Measurements from ENCODE around the gene KRT9.
"Not testable (repeated sequence)": the region's sequence is repeated elsewhere in the genome, so short reads cannot be mapped to it uniquely, and the experiment has no call there.

The KRT9 gene

GRCh38 chr17:41547921-41548843 is 23.7 kb downstream of the KRT9 start:
- no peak for DNase-seq (ENCODE audit: low read depth in 2 of 2, low spot score in 1 of 2)

GRCh38 chr17:41547378-41547841 is 24.4 kb downstream of the KRT9 start:
- no peak for DNase-seq (ENCODE audit: low read depth in 2 of 2, low spot score in 1 of 2)

GRCh38 chr17:41546819-41547218 is 25.0 kb downstream of the KRT9 start:
- no peak for DNase-seq (ENCODE audit: low read depth in 2 of 2, low spot score in 1 of 2)

- DNase-seq (ENCODE audit: low read depth in 2 of 2, low spot score in 1 of 2): no peak
Observed at GRCh38 chr17:41545829-41546410, 25.9 kb downstream of the KRT9 start.

GRCh38 chr17:41544935-41545334 is 26.9 kb downstream of the KRT9 start:
- no peak for DNase-seq (ENCODE audit: low read depth in 2 of 2, low spot score in 1 of 2)

GRCh38 chr17:41544491-41544892 is 27.4 kb downstream of the KRT9 start:
- DNase-seq (ENCODE audit: low read depth in 2 of 2, low spot score in 1 of 2): no peak

GRCh38 chr17:41542786-41543185 is 29.1 kb downstream of the KRT9 start:
- not testable (repeated sequence) for DNase-seq (ENCODE audit: low read depth in 2 of 2, low spot score in 1 of 2)

- DNase-seq (ENCODE audit: low read depth in 2 of 2, low spot score in 1 of 2): no peak
Observed at GRCh38 chr17:41542357-41542756, 29.5 kb downstream of the KRT9 start.

- no peak for DNase-seq (ENCODE audit: low read depth in 2 of 2, low spot score in 1 of 2)
Observed at GRCh38 chr17:41540921-41541625, 30.8 kb downstream of the KRT9 start.

- no peak for DNase-seq (ENCODE audit: low read depth in 2 of 2, low spot score in 1 of 2)
Observed at GRCh38 chr17:41539979-41540701, 31.7 kb downstream of the KRT9 start.

GRCh38 chr17:41539071-41539492 is 32.8 kb downstream of the KRT9 start:
- no peak for DNase-seq (ENCODE audit: low read depth in 2 of 2, low spot score in 1 of 2)

- DNase-seq (ENCODE audit: low read depth in 2 of 2, low spot score in 1 of 2): no peak
Observed at GRCh38 chr17:41538565-41538991, 33.3 kb downstream of the KRT9 start.

- DNase-seq (ENCODE audit: low read depth in 2 of 2, low spot score in 1 of 2): no peak
Observed at GRCh38 chr17:41537990-41538389, 33.9 kb downstream of the KRT9 start.

GRCh38 chr17:41537614-41537954 is 34.3 kb downstream of the KRT9 start:
- no peak for DNase-seq (ENCODE audit: low read depth in 2 of 2, low spot score in 1 of 2)

- no peak for DNase-seq (ENCODE audit: low read depth in 2 of 2, low spot score in 1 of 2)
Observed at GRCh38 chr17:41536741-41537613, 34.9 kb downstream of the KRT9 start.

- DNase-seq (ENCODE audit: low read depth in 2 of 2, low spot score in 1 of 2): no peak
Observed at GRCh38 chr17:41535764-41536481, 35.9 kb downstream of the KRT9 start.

- DNase-seq (ENCODE audit: low read depth in 2 of 2, low spot score in 1 of 2): no peak
Observed at GRCh38 chr17:41534899-41535546, 36.8 kb downstream of the KRT9 start.

GRCh38 chr17:41533613-41534012 is 38.2 kb downstream of the KRT9 start:
- no peak for DNase-seq (ENCODE audit: low read depth in 2 of 2, low spot score in 1 of 2)

- DNase-seq (ENCODE audit: low read depth in 2 of 2, low spot score in 1 of 2): no peak
Observed at GRCh38 chr17:41532947-41533570, 38.8 kb downstream of the KRT9 start.

All from stimulated activated CD8-positive, alpha-beta memory T cell treated with anti-CD3 and anti-CD28 coated beads, Interleukin-4, amount 100 ng/mL, for 1 hour (primary cell).